B cell (primary cell): ENCODE data around the gene AURKAIP1. TPM values are rescaled to one million over a fixed set of nuclear protein-coding genes. Genes with fewer than 3 reads are reported as not detected.

ENCODE experiments used
- ATAC-seq: fragments of 200-7000 bp; cut with Tn5 transposase; one replicate; pipeline ENCODE4 v1.10.0; 2021; ENCODE audit warnings: low read depth, mild to moderate bottlenecking, moderate number of reproducible peaks, moderate library complexity
- CTCF ChIA-PET: fragments of 350-600 bp; sonication (Branson Sonifier 250); formaldehyde crosslinking; loops from one replicate; lab custom pipeline; 2021; ENCODE audit warnings: antibody characterized with exemption, inconsistent platforms; lab: Charles Lee
- POLR2A ChIA-PET: fragments of 350-600 bp; sonication (Branson Sonifier 250); formaldehyde crosslinking; loops from one replicate; lab custom pipeline; 2021; ENCODE audit warnings: antibody characterized with exemption; lab: Charles Lee
- DNase-seq: peaks from one replicate; pipeline ENCODE4 v3.0.0; 2013
- H2AFZ ChIP-seq: 2 replicates; pipeline ENCODE4 v1.6.1; 2012; ENCODE audit warnings: mild to moderate bottlenecking, low read depth, low read length; ENCODE audit not compliant: insufficient read depth, poor library complexity, severe bottlenecking
- H3K27ac ChIP-seq, 2 donors: 1 replicate in 1 of 2; 2 replicates in 1 of 2; pipeline ENCODE4 v1.5.1; 2012 to 2013; ENCODE audit warnings: low read length in 2 of 2, mild to moderate bottlenecking in 2 of 2, moderate library complexity in 1 of 2
- H3K27me3 ChIP-seq, 4 experiments: fragments of 200-600 bp in 1 of 4; sonication (generic) in 1 of 4; replicated peaks in 1 of 4; 1 replicate in 2 of 4; 2 replicates in 2 of 4; pipeline versions ENCODE4 v1.6.1 to v1.7.0; 2013 to 2016; ENCODE audit warnings: low read length in 3 of 4, mild to moderate bottlenecking in 2 of 4, mixed read lengths in 1 of 4, moderate library complexity in 1 of 4; ENCODE audit not compliant: insufficient read depth in 4 of 4, control insufficient read depth in 3 of 4; ENCODE audit errors: control extremely low read depth in 1 of 4
- H3K36me3 ChIP-seq, 2 experiments: replicated peaks in 1 of 2; 1 replicate in 1 of 2; 2 replicates in 1 of 2; pipeline versions ENCODE4 v1.6.1 to v1.7.1; 2013; ENCODE audit warnings: low read length in 1 of 2; ENCODE audit not compliant: insufficient read depth in 2 of 2, control insufficient read depth in 1 of 2; ENCODE audit errors: control extremely low read depth in 1 of 2, extremely low read depth in 1 of 2
- H3K4me1 ChIP-seq, 2 donors: fragments of 200-600 bp in 1 of 2; sonication (generic) in 1 of 2; 1 replicate in 1 of 2; 2 replicates in 1 of 2; pipeline versions ENCODE4 v1.5.1 to v1.6.1; 2013 to 2017; ENCODE audit warnings: low read length in 2 of 2; ENCODE audit not compliant: control insufficient read depth in 2 of 2, insufficient read depth in 2 of 2
- H3K4me2 ChIP-seq: replicated peaks from 2 replicates; pipeline ENCODE3; 2012; ENCODE audit warnings: mild to moderate bottlenecking, low read depth, low read length; ENCODE audit not compliant: poor library complexity, severe bottlenecking
- H3K4me3 ChIP-seq, 5 experiments: fragments of 200-600 bp in 1 of 5; sonication (generic) in 1 of 5; 1 replicate in 3 of 5; 2 replicates in 2 of 5; pipeline versions ENCODE4 v1.5.1 to v1.7.0; 2011 to 2016; ENCODE audit warnings: low read length in 4 of 5, mild to moderate bottlenecking in 4 of 5, low read depth in 2 of 5, control low read depth in 1 of 5, moderate library complexity in 1 of 5; ENCODE audit not compliant: insufficient read depth in 1 of 5; ENCODE audit errors: control extremely low read depth in 1 of 5, extremely low read depth in 1 of 5
- H3K79me2 ChIP-seq: fragments of 200-600 bp; sonication (generic); one replicate; pipeline ENCODE4 v1.6.0; 2016; ENCODE audit warnings: low read length; ENCODE audit not compliant: control insufficient read depth, insufficient read depth
- H3K9ac ChIP-seq: fragments of 200-600 bp; sonication (generic); 2 replicates; pipeline ENCODE4 v1.6.1; 2017; ENCODE audit warnings: mild to moderate bottlenecking, low read length, moderate library complexity
- H3K9me3 ChIP-seq, 3 donors: one replicate each; pipeline versions ENCODE4 v1.6.1 to v1.7.1; 2013; ENCODE audit warnings: low read length in 2 of 3; ENCODE audit not compliant: control insufficient read depth in 2 of 3, insufficient read depth in 1 of 3; ENCODE audit errors: control extremely low read depth in 1 of 3
- H4K20me1 ChIP-seq: 2 replicates; pipeline ENCODE4 v1.6.0; 2012; ENCODE audit warnings: mild to moderate bottlenecking, low read length; ENCODE audit not compliant: insufficient read depth, control insufficient read depth, poor library complexity, severe bottlenecking
- H3K27ac Mint-ChIP-seq: one replicate; pipeline ENCODE4 v1.8.0; 2021; ENCODE audit warnings: mixed read lengths
- H3K27me3 Mint-ChIP-seq: one replicate; pipeline ENCODE4 v1.8.0; 2021; ENCODE audit warnings: mixed read lengths
- H3K4me1 Mint-ChIP-seq: one replicate; pipeline ENCODE4 v1.8.0; 2021; ENCODE audit warnings: mixed read lengths
- H3K4me3 Mint-ChIP-seq: one replicate; pipeline ENCODE4 v1.8.0; 2021; ENCODE audit warnings: mixed read lengths
- H3K9me3 Mint-ChIP-seq: one replicate; pipeline ENCODE4 v1.8.0; 2022; ENCODE audit warnings: mixed read lengths; ENCODE audit not compliant: insufficient read depth
- EZH2 ChIP-seq: IDR thresholded peaks from 2 replicates; pipeline ENCODE4 v1.6.1; 2012; ENCODE audit warnings: borderline replicate concordance, low read depth, mild to moderate bottlenecking, moderate library complexity, low read length; ENCODE audit not compliant: insufficient read depth, poor library complexity, severe bottlenecking
- WGBS: methylation state at CpG from one replicate; pipeline ENCODE4 v1.1.5; 2013; ENCODE audit warnings: missing lambda C conversion rate; ENCODE audit not compliant: insufficient coverage; 5-methylcytosine and 5-hydroxymethylcytosine counted together
- intact Hi-C: fragments of 100-400 bp; cut with micrococcal nuclease; formaldehyde crosslinking; loops from one replicate; pipeline ENCODE4 v1.10.0; 2022
- polyA plus RNA-seq: library from polyadenylated mRNA; depleted of rRNA; stranded (reverse); fragments of >200 nt; gene quantifications from 2 replicates; pipeline ENCODE4 v1.2.3, GENCODE V29; 2012
- total RNA-seq, 2 donors: library from RNA; stranded (reverse); fragments of 120-200 nt in 1 of 2; gene quantifications; 1 replicate in 1 of 2; 2 replicates in 1 of 2; pipeline versions ENCODE4 v1.2.3 to v1.2.4, GENCODE V29; 2013 to 2022
- TF ChIP-seq, protein P1 (sequence below): fragments of 200-600 bp; IDR thresholded peaks from one replicate; pipeline ENCODE4 v1.8.0; 2022; ENCODE audit warnings: antibody characterized with exemption, mild to moderate bottlenecking

Gene AURKAIP1
- total and polyA plus RNA-seq, 2 donors (not counting 1 experiment from before 2014, with no cell fraction given) = 61.1 to 61.7 TPM

DNA sequence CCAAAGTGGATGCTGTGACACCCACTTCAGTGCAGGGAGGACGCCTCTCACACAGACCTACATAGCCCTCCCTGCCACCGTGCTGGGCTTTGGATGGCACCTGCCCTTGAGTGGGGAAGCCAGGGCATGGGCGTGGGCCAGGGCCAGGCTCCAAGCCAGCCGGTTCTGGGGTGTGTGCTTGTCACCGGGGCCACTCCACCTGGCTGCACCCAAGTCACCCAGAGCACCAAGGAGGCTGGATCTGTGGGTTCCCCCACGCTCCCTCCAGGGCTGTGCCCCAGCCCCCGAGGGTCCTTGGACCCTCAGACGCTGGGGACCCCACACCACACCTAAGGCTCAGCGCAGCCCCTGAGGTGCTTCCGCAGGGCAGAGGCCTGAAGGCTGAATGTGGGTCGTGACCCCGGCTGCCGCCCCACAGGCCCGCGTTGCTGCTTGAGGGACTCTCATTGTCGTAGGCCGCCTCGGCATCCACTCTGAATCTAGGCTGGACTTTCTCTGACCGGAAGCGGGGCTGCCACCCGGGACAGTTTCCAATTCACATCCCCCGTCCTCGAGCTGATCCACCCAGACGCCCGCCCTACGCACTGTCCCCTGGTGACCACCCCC lies 18.1 kb downstream of the AURKAIP1 start:
- no peak overlapping the region for H2AFZ ChIP-seq
- H3K4me3 ChIP-seq = no peak overlapping the region
- H3K36me3 ChIP-seq = no peaks in the 10 kb centered on the region
- H3K27ac ChIP-seq = no peak overlapping the region
- ChIA-PET POLR2A (interaction anchor here (0.6 kb wide), 1 partner anchor 699 kb away, joined by 3 read pairs; no protein-coding TSS in a partner anchor), CTCF (interaction anchor here (0.9 kb wide), 1 partner anchor 15 kb away, joined by 3 read pairs; no protein-coding TSS in a partner anchor)
- no peaks in the 10 kb centered on the region for H3K79me2 ChIP-seq
- TF ChIP-seq, protein P1, sequence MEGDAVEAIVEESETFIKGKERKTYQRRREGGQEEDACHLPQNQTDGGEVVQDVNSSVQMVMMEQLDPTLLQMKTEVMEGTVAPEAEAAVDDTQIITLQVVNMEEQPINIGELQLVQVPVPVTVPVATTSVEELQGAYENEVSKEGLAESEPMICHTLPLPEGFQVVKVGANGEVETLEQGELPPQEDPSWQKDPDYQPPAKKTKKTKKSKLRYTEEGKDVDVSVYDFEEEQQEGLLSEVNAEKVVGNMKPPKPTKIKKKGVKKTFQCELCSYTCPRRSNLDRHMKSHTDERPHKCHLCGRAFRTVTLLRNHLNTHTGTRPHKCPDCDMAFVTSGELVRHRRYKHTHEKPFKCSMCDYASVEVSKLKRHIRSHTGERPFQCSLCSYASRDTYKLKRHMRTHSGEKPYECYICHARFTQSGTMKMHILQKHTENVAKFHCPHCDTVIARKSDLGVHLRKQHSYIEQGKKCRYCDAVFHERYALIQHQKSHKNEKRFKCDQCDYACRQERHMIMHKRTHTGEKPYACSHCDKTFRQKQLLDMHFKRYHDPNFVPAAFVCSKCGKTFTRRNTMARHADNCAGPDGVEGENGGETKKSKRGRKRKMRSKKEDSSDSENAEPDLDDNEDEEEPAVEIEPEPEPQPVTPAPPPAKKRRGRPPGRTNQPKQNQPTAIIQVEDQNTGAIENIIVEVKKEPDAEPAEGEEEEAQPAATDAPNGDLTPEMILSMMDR = no peak
- TF ChIP-seq EZH2 = no peak
- no peak for DNase-seq
- peaks cover 23% of the 10 kb centered on the region for H3K4me1 Mint-ChIP-seq
- H3K9me3 Mint-ChIP-seq = no peaks in the 10 kb centered on the region
- 71% methylated on average over 23 of the region's 26 CpGs for WGBS
- intact Hi-C loops = no loop called here
- no peak overlapping the region for H3K4me2 ChIP-seq
- H4K20me1 ChIP-seq = peaks cover 4% of the 10 kb centered on the region
- peaks cover 31% of the 10 kb centered on the region for H3K27me3 Mint-ChIP-seq
- peaks cover 0 to 13% (median 0%) of the 10 kb centered on the region in 3 donors for H3K9me3 ChIP-seq
- H3K4me3 Mint-ChIP-seq = no peak overlapping the region
- peaks cover 36 to 39% of the 10 kb centered on the region in 2 donors for H3K4me1 ChIP-seq
- H3K27me3 ChIP-seq = peaks cover 0 to 71% (median 23%) of the 10 kb centered on the region in 4 experiments
- H3K27ac Mint-ChIP-seq = no peak overlapping the region
- H3K9ac ChIP-seq = no peak overlapping the region
- ATAC-seq = no peak

GRCh38 chr1:1356166-1356795 lies 18.7 kb downstream of the AURKAIP1 start:
- Histone ChIP-seq H3K27me3 (peaks cover 0 to 73% (median 22%) of the 10 kb centered on the region in 4 experiments), H4K20me1 (peaks cover 6% of the 10 kb centered on the region), H3K4me3 (no peak overlapping the region), H3K4me2 (no peak overlapping the region), H2AFZ (no peak overlapping the region), H3K27ac (no peak overlapping the region), H3K4me1 (peaks cover 39 to 41% of the 10 kb centered on the region in 2 donors), H3K36me3 (no peaks in the 10 kb centered on the region), H3K79me2 (no peaks in the 10 kb centered on the region), H3K9ac (no peak overlapping the region), H3K9me3 (peaks cover 0 to 13% (median 0%) of the 10 kb centered on the region in 3 donors)
- WGBS = 56% methylated on average over 6 of the region's 8 CpGs
- TF ChIP-seq, protein P1 = no peak
- TF ChIP-seq EZH2 = no peak
- ATAC-seq (no peak), DNase-seq (no peak)
- no peaks in the 10 kb centered on the region for H3K9me3 Mint-ChIP-seq
- ChIA-PET POLR2A (interaction anchor here (0.5 kb wide), 1 partner anchor 88 kb away, joined by 3 read pairs; no protein-coding TSS in a partner anchor), CTCF (no interaction called here)
- H3K4me3 Mint-ChIP-seq = no peak overlapping the region
- H3K4me1 Mint-ChIP-seq = peaks cover 23% of the 10 kb centered on the region
- H3K27me3 Mint-ChIP-seq = peaks cover 30% of the 10 kb centered on the region
- intact Hi-C loops = no loop called here
- no peak overlapping the region for H3K27ac Mint-ChIP-seq
